ENCODE results near the gene ZSWIM6. TPM values are rescaled to one million over a fixed set of nuclear protein-coding genes. Genes with fewer than 3 reads are reported as not detected.

The ZSWIM6 gene
- total RNA-seq, 1 donor from 2014 or later, result 50.2 TPM

DNA sequence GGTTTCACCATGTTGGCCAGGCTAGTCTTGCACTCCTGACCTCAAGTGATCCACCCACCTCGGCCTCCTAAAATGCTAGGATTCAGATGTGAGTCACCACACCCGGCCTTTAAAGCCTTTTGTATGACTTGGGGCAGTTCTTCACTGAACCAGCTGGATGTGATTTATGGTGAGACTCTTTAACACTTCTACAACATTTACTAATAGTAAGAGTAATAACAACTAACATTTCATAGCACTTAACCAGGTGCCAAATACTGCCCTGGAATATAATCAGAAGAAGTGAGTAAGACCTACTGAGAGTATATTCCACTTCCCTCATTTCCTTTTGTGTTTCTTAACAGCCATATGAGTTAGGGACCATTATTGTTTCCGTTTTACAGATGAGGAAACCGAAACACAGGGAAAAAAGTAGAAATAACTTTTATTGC lies 10.0 kb downstream of the ZSWIM6 start:
- H3K9me3 Mint-ChIP-seq (ENCODE audit: unreplicated experiment), result no peaks in the 10 kb centered on the region
- no peak overlapping the region for H3K4me3 Mint-ChIP-seq (ENCODE audit: unreplicated experiment)
- no peaks in the 10 kb centered on the region for H3K27me3 Mint-ChIP-seq (ENCODE audit: unreplicated experiment)
- no peak overlapping the region for H3K27ac Mint-ChIP-seq (ENCODE audit: unreplicated experiment)
- TF ChIP-seq, protein P1, sequence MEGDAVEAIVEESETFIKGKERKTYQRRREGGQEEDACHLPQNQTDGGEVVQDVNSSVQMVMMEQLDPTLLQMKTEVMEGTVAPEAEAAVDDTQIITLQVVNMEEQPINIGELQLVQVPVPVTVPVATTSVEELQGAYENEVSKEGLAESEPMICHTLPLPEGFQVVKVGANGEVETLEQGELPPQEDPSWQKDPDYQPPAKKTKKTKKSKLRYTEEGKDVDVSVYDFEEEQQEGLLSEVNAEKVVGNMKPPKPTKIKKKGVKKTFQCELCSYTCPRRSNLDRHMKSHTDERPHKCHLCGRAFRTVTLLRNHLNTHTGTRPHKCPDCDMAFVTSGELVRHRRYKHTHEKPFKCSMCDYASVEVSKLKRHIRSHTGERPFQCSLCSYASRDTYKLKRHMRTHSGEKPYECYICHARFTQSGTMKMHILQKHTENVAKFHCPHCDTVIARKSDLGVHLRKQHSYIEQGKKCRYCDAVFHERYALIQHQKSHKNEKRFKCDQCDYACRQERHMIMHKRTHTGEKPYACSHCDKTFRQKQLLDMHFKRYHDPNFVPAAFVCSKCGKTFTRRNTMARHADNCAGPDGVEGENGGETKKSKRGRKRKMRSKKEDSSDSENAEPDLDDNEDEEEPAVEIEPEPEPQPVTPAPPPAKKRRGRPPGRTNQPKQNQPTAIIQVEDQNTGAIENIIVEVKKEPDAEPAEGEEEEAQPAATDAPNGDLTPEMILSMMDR (IDR thresholded peaks at IDR 0.05; ENCODE audit: partially characterized antibody, unreplicated experiment), result no peak
- DNase-seq, result no peak
- peaks cover 15% of the 10 kb centered on the region for H3K4me1 Mint-ChIP-seq (ENCODE audit: low read depth, unreplicated experiment)
- H3K36me3 Mint-ChIP-seq (ENCODE audit: unreplicated experiment), result no peaks in the 10 kb centered on the region

DNA sequence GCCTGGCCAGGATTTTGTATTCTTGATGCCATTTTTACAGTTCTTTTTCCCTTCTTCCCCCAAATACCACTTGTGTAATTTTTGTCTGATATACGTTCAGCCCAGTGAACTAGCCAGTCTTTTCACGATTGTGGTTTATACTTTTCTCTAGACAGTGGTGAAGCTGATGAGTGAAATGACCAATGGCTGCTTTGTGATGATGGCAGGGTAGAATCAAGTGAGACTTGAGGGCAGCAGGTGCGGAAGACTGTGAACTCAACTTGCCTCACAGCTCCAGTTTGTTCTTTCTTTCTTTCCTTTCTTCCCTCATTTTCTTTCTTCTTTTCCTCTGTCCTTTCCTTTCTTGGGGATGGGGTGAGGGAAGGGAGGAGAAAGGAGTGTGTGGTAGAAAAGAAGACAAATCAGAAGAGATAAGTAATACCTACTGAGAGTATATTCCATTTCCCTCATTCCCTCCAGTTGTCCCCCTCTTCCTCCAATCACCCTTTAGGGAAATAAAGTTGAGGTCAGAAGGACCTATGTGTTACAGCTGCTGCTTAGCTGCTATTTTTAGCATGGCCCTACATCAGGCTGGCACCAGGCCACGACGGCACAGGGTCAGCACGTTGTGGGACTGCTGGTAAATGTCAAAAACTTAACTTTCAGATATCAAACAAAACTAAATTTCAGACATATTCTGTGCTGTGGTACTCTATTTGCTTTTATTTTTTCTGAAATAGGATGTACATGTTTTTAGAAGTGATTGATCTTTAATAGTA lies 12.3 kb downstream of the ZSWIM6 start:
- H3K36me3 Mint-ChIP-seq (ENCODE audit: unreplicated experiment), result no peaks in the 10 kb centered on the region
- H3K9me3 Mint-ChIP-seq (ENCODE audit: unreplicated experiment), result no peaks in the 10 kb centered on the region
- H3K4me3 Mint-ChIP-seq (ENCODE audit: unreplicated experiment), result peak overlapping the region; percentile 39
- H3K27me3 Mint-ChIP-seq (ENCODE audit: unreplicated experiment), result no peaks in the 10 kb centered on the region
- peaks cover 20% of the 10 kb centered on the region for H3K4me1 Mint-ChIP-seq (ENCODE audit: low read depth, unreplicated experiment)
- H3K27ac Mint-ChIP-seq (ENCODE audit: unreplicated experiment), result peak overlapping the region; percentile 7
- TF ChIP-seq, protein P1 (IDR thresholded peaks at IDR 0.05; ENCODE audit: partially characterized antibody, unreplicated experiment), result no peak
- no peak for DNase-seq

DNA sequence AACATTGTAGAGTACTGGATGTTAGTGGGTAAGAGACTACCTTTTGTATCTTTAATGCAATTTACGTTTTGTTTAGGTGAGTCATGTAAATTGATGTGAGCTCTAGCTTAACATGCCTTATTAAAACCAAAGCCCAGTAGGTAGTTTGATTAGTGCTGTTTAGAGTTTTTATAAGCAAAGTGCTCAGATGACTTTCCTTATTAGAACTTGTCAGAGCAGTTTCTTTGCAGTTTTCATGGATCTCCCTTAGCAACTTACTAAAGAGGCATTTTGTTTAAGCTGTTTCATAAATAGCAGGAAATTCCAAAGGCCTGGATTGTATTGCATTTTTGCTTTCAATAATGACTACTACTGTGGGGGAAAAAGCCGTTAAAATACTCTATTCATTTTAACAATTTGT lies 14.5 kb downstream of the ZSWIM6 start:
- TF ChIP-seq, protein P1 (IDR thresholded peaks at IDR 0.05; ENCODE audit: partially characterized antibody, unreplicated experiment), result no peak
- no peak for DNase-seq
- H3K36me3 Mint-ChIP-seq (ENCODE audit: unreplicated experiment), result no peaks in the 10 kb centered on the region
- H3K27ac Mint-ChIP-seq (ENCODE audit: unreplicated experiment), result no peak overlapping the region
- no peaks in the 10 kb centered on the region for H3K27me3 Mint-ChIP-seq (ENCODE audit: unreplicated experiment)
- no peaks in the 10 kb centered on the region for H3K9me3 Mint-ChIP-seq (ENCODE audit: unreplicated experiment)
- peaks cover 31% of the 10 kb centered on the region for H3K4me1 Mint-ChIP-seq (ENCODE audit: low read depth, unreplicated experiment)
- H3K4me3 Mint-ChIP-seq (ENCODE audit: unreplicated experiment), result no peak overlapping the region

DNA sequence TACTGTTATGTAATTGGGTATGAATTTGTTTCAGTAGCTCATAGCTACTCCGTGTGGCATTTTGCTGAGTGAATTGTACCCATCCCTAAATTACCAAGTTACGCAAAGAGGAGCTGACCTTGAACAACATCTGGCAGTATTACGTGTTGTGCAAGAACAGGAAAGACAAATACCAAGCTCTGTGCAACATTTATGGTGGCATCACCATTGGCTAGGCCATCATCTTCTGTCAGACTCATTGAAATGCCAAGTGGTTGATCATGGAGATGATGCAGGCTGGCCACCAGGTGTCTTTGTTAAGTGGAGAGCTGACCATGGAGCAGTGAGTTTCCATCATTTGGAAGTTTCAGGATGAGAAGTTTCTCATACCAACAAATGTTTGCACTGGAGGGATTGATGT lies 15.0 kb downstream of the ZSWIM6 start:
- Mint-ChIP-seq H3K36me3 (ENCODE audit: unreplicated experiment) (no peaks in the 10 kb centered on the region), H3K27ac (ENCODE audit: unreplicated experiment) (no peak overlapping the region), H3K27me3 (ENCODE audit: unreplicated experiment) (no peaks in the 10 kb centered on the region), H3K9me3 (ENCODE audit: unreplicated experiment) (no peaks in the 10 kb centered on the region), H3K4me3 (ENCODE audit: unreplicated experiment) (no peak overlapping the region), H3K4me1 (ENCODE audit: low read depth, unreplicated experiment) (peaks cover 33% of the 10 kb centered on the region)
- no peak for DNase-seq
- TF ChIP-seq, protein P1 (IDR thresholded peaks at IDR 0.05; ENCODE audit: partially characterized antibody, unreplicated experiment), result no peak

DNA sequence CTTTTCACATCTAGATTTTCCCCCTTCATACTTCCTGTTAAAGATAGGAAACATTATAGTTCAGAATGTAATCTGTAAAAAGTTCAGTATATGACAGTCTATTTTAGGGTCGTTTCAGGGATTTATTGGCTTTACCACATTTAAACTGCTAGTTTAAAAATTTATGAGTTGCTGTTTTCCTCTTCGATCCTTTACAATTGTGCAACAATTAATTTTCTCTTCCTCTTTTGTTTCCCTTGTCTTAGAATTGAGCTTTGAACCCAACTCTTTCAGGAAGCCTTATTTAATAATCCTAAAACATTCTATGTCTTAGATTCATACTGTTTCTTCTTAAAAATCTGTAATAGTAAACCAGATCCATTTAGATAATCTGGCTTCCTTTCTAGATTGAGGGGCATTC lies 16.4 kb downstream of the ZSWIM6 start:
- TF ChIP-seq, protein P1 (IDR thresholded peaks at IDR 0.05; ENCODE audit: partially characterized antibody, unreplicated experiment), result no peak
- Mint-ChIP-seq H3K27ac (ENCODE audit: unreplicated experiment) (no peak overlapping the region), H3K9me3 (ENCODE audit: unreplicated experiment) (peaks cover 2% of the 10 kb centered on the region), H3K36me3 (ENCODE audit: unreplicated experiment) (no peaks in the 10 kb centered on the region), H3K4me3 (ENCODE audit: unreplicated experiment) (no peak overlapping the region), H3K27me3 (ENCODE audit: unreplicated experiment) (no peaks in the 10 kb centered on the region), H3K4me1 (ENCODE audit: low read depth, unreplicated experiment) (peaks cover 37% of the 10 kb centered on the region)
- DNase-seq, result no peak

Data from glutamatergic neuron (in vitro differentiated cells).